ENCODE measurements around the gene GMFB. TPM values are rescaled to one million over a fixed set of nuclear protein-coding genes. Genes with fewer than 3 reads are reported as not detected.

GMFB gene
- total and polyA plus RNA-seq, 10 of the 15 experiments (the other 5 are each of a cell fraction or from before 2014, with no cell fraction given), result 29.3 to 71.0 (median 50.8) TPM

- FAIRE-seq, result no peak
- intact Hi-C loops (cut with micrococcal nuclease; ENCODE audit: unreplicated experiment) (no loop called here), in situ Hi-C loops (cut with MboI) (no loop called here)
- no peaks in the 10 kb centered on the region for H4K20me1 ChIP-seq (ENCODE audit: control insufficient read depth, insufficient read depth)
- SMC1A ChIA-PET (ENCODE audit: uncharacterized antibody, unreplicated experiment), result no interaction called here
- no peaks in the 10 kb centered on the region for H3K4me1 ChIP-seq (ENCODE audit: control insufficient read depth, insufficient read depth, low read length)
- H3K27ac ChIP-seq (ENCODE audit: control insufficient read depth, insufficient read depth), result no peak overlapping the region
- peaks cover 3% of the 10 kb centered on the region; the same call in 2 of the 3 replicates for H3K9me3 ChIP-seq (replicated peaks; ENCODE audit: control insufficient read depth, insufficient read depth, low read length)
- no TSS peak for BruUV-seq (replicated peaks)
- no peak overlapping the region for H3K4me3 ChIP-seq
- H3K9ac ChIP-seq (ENCODE audit: control insufficient read depth, insufficient read depth, low read length), result no peak overlapping the region
- no peak for TF ChIP-seq FOS (IDR thresholded peaks at IDR 0.05; ENCODE audit: borderline replicate concordance, extremely low read depth, insufficient read length)
- no peak for TF ChIP-seq CUX1 (IDR thresholded peaks at IDR 0.05; ENCODE audit: insufficient replicate concordance, low read depth, low read length)
- TF ChIP-seq CREB1 (IDR thresholded peaks at IDR 0.05; ENCODE audit: low read depth), result no peak
- TF ChIP-seq EP300 (IDR thresholded peaks at IDR 0.05; ENCODE audit: borderline replicate concordance in 1 of 2, control insufficient read depth in 1 of 2, low read depth in 2 of 2, low read length in 2 of 2), result no peak
- no peak for TF ChIP-seq SIX5 (IDR thresholded peaks at IDR 0.05; ENCODE audit: low read depth, low read length, severe bottlenecking)
- TF ChIP-seq MYC (IDR thresholded peaks at IDR 0.05; ENCODE audit: insufficient read depth, insufficient read length, insufficient replicate concordance, low read length, severe bottlenecking), result no peak
- TF ChIP-seq FOXM1 (IDR thresholded peaks at IDR 0.05; ENCODE audit: low read depth, low read length), result no peak
- no peak for TF ChIP-seq IRF3 (IDR thresholded peaks at IDR 0.05)
- TF ChIP-seq MYB (IDR thresholded peaks at IDR 0.05; ENCODE audit: borderline replicate concordance, low read depth, low read length), result no peak
- no peak for TF ChIP-seq EZH2 (IDR thresholded peaks at IDR 0.05; ENCODE audit: borderline replicate concordance, control insufficient read depth, low read depth, low read length)
- no peak for TF ChIP-seq HSF1 (IDR thresholded peaks at IDR 0.05; ENCODE audit: low read depth, low read length)
- TF ChIP-seq JUNB (IDR thresholded peaks at IDR 0.05), result no peak
- no peak for TF ChIP-seq YY1 (IDR thresholded peaks at IDR 0.05; ENCODE audit: low read depth, low read length)
- no peaks in the 10 kb centered on the region for H3K79me2 ChIP-seq (ENCODE audit: control insufficient read depth, insufficient read depth, low read length)
- no peak for DNase-seq (ENCODE audit: low read depth, low spot score)
- H3K36me3 ChIP-seq (ENCODE audit: control insufficient read depth in 2 of 2, insufficient read depth in 2 of 2, low read length in 1 of 2), result no peaks in the 10 kb centered on the region; a peak in 2 of 4 replicates
- H3K4me2 ChIP-seq (ENCODE audit: control insufficient read depth, insufficient read depth), result no peak overlapping the region
- CTCF ChIA-PET, result no interaction called here
- H2AFZ ChIP-seq (ENCODE audit: control insufficient read depth, low read depth, low read length), result no peak overlapping the region
- RAD21 ChIA-PET (ENCODE audit: unreplicated experiment), result no interaction called here
- H3K27me3 ChIP-seq (replicated peaks in 1 of 2; ENCODE audit: control insufficient read depth in 2 of 2, insufficient read depth in 2 of 2, low read length in 1 of 2), result no peaks in the 10 kb centered on the region
- ATAC-seq, result no peak
- POLR2A ChIA-PET, result no interaction called here
Observed at GRCh38 chr14:54467280-54467679, 21.5 kb downstream of the GMFB start.
